GM11168 (cell line): Measurements from ENCODE around the gene USP21.

Source experiments
- in situ Hi-C: fragments of 300-500 bp; cut with MboI; formaldehyde crosslinking; loops from one replicate; pipeline ENCODE4 v1.12.0; 2022; ENCODE audit warnings: low sequenced_read_pairs; ENCODE audit not compliant: unreplicated experiment

USP21 gene

DNA sequence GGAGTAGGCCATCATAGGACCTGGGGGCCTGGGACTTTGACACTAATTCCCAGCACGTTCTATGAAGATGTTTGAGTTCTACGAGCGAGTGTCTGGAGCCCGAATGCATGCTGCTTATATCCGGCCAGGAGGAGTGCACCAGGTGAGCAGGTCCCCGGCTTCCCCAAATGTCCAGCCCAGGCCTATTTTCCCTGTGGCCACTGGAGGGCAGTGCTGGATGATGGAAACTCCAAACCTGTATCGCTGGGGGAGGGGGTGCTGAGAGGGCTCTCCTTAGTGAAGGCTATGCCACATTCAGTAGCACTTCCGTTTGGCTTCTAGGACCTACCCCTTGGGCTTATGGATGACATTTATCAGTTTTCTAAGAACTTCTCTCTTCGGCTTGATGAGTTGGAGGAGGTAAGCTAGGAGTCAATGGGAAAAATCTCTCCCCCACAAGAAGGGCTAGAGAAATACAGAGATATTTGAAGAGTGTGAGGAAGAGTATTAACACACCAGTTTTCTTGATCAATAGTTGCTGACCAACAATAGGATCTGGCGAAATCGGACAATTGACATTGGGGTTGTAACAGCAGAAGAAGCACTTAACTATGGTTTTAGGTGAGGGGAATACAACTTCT is 50.6 kb downstream of the USP21 start:
- in situ Hi-C loops: no loop called here

DNA sequence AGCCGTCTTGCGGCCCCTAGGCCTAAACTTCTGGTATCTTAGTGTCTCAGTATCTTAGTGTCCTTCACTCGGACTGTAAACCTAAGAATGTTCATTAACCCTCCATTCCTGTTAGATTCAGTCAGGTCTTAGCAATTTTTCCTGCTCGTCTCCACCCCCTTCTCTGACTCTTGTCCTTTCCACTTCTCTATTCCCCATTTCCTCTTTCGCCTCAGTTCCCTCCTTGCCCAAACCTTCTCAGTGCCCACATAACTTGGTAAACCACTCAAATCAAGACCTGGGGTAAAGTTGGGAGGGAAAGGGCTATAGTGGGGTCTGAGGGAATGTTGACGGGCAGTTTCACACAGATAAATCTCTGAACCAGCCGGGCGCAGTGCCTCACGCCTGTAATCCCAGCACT is 55.1 kb downstream of the USP21 start:
- in situ Hi-C loops: no loop called here

DNA sequence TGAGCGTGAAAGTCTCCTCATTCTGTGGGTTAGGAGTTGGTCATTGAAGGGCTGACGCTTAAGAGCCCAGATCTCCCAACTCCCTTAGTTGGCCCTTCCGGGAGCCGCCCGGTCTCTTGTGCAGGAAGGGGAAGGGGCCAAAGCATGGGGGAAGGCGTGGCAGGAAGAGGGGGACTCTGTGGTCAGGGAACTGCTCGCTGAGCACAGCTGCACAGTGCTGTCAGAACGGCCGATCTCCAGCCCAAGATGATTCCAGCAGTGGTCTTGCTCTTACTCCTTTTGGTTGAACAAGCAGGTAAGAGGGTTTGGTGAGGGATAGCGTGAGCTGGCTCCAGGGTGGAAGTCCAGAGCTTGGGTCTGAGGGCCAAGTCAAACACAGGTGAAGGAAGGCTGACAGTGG is 55.8 kb downstream of the USP21 start, which contains the start of gene FCER1G:
FCER1G (plus strand) TSS at position 220 of the 400 bp plus-strand sequence; CDS start at position 247, 27 bp downstream.
- in situ Hi-C loops: no loop called here
